SU-DHL-6 (cell line): ENCODE measurements around the gene ADCY3.

Source experiments
- H2AFZ ChIP-seq: fragments of 200-600 bp; sonication (generic); 2 replicates; pipeline ENCODE4 v1.6.1; 2014; ENCODE audit warnings: low read depth, mild to moderate bottlenecking, moderate library complexity, mixed read lengths, antibody characterized with exemption, low read length; ENCODE audit not compliant: severe bottlenecking
- H3F3A ChIP-seq: fragments of 200-600 bp; shearing (Covaris generic); 2 replicates; pipeline ENCODE4 v1.6.0; 2016; ENCODE audit warnings: antibody characterized with exemption, mild to moderate bottlenecking; ENCODE audit not compliant: insufficient read depth
- H3K27ac ChIP-seq: fragments of 200-600 bp; sonication (generic); 2 replicates; pipeline ENCODE4 v1.5.1; 2016; ENCODE audit warnings: low read depth, mild to moderate bottlenecking, low read length, moderate library complexity, mixed read lengths
- H3K27me3 ChIP-seq: fragments of 200-600 bp; sonication (generic), shearing (Covaris generic); 2 replicates; pipeline ENCODE4 v1.6.0; 2014; ENCODE audit warnings: mild to moderate bottlenecking, low read length
- H3K36me3 ChIP-seq: fragments of 200-600 bp; sonication (generic); 2 replicates; pipeline ENCODE4 v1.6.1; 2014; ENCODE audit warnings: mild to moderate bottlenecking, low read length, mixed read lengths
- H3K4me2 ChIP-seq: fragments of 300-600, 200-600 bp; shearing (Covaris generic), sonication (generic); 2 replicates; pipeline ENCODE4 v1.6.0; 2014; ENCODE audit warnings: low read length, low read depth, mild to moderate bottlenecking; ENCODE audit not compliant: poor library complexity, severe bottlenecking
- H3K4me3 ChIP-seq: fragments of 200-600 bp; sonication (generic); 2 replicates; pipeline ENCODE4 v1.5.1; 2014; ENCODE audit warnings: antibody characterized with exemption, low read length, mild to moderate bottlenecking, mixed read lengths; ENCODE audit not compliant: insufficient read depth, poor library complexity, severe bottlenecking
- H3K79me2 ChIP-seq: fragments of 200-600 bp; sonication (generic); 2 replicates; pipeline ENCODE4 v1.6.1; 2014; ENCODE audit warnings: mild to moderate bottlenecking, low read length, moderate library complexity; ENCODE audit not compliant: insufficient read depth
- H3K9ac ChIP-seq: fragments of 200-600 bp; sonication (generic); 2 replicates; pipeline ENCODE4 v1.7.0; 2014; ENCODE audit warnings: mild to moderate bottlenecking, low read length
- H3K9me2 ChIP-seq: fragments of 200-600 bp; sonication (generic); replicated peaks from 2 replicates; pipeline ENCODE4 v1.6.1; 2014; ENCODE audit warnings: low read length; ENCODE audit not compliant: insufficient read depth
- H3K9me3 ChIP-seq: fragments of 200-600 bp; sonication (generic); 2 replicates; pipeline ENCODE4 v1.6.1; 2014; ENCODE audit warnings: low read length, mixed read lengths; ENCODE audit not compliant: insufficient read depth
- H4K20me1 ChIP-seq: fragments of 200-600 bp; sonication (generic); 2 replicates; pipeline ENCODE4 v1.6.1; 2014; ENCODE audit warnings: low read depth, mild to moderate bottlenecking, antibody characterized with exemption, low read length, moderate library complexity, mixed read lengths
- CTCF ChIP-seq: fragments of 200-600 bp; sonication (generic); IDR thresholded peaks from one replicate; pipeline ENCODE4 v1.5.1; 2017; ENCODE audit warnings: antibody characterized with exemption, mild to moderate bottlenecking, low read length, moderate library complexity; ENCODE audit not compliant: insufficient read depth, poor library complexity, severe bottlenecking
- EZH2phosphoT487 ChIP-seq: fragments of 200-600 bp; sonication (generic), shearing (Covaris generic); conservative IDR thresholded peaks from 2 replicates; pipeline ENCODE4 v1.6.1; 2018; ENCODE audit warnings: mild to moderate bottlenecking, antibody characterized with exemption, low read length, moderate library complexity, mixed read lengths

ADCY3 gene

GRCh38 chr2:24926602-24927252, 6.7 kb upstream of the ADCY3 start:
- H3K9me3 ChIP-seq, result no peaks in the 10 kb centered on the region
- TF ChIP-seq EZH2phosphoT487 (no peak), CTCF (no peak)
- no peaks in the 10 kb centered on the region for H3K79me2 ChIP-seq
- H3K4me2 ChIP-seq, result no peak overlapping the region
- H3K27ac ChIP-seq, result no peak overlapping the region
- H2AFZ ChIP-seq, result no peak overlapping the region
- H4K20me1 ChIP-seq, result no peaks in the 10 kb centered on the region
- no peaks in the 10 kb centered on the region for H3K36me3 ChIP-seq
- H3F3A ChIP-seq, result no peaks in the 10 kb centered on the region
- H3K9me2 ChIP-seq, result no peaks in the 10 kb centered on the region
- H3K4me3 ChIP-seq, result no peak overlapping the region
- H3K9ac ChIP-seq, result no peak overlapping the region
- no peaks in the 10 kb centered on the region for H3K27me3 ChIP-seq

- no peaks in the 10 kb centered on the region for H3K9me3 ChIP-seq
- H3K36me3 ChIP-seq, result no peaks in the 10 kb centered on the region
- no peak overlapping the region for H3K4me2 ChIP-seq
- no peaks in the 10 kb centered on the region for H3K79me2 ChIP-seq
- H3K9me2 ChIP-seq, result no peaks in the 10 kb centered on the region
- H3K27me3 ChIP-seq, result no peaks in the 10 kb centered on the region
- no peak for TF ChIP-seq EZH2phosphoT487
- TF ChIP-seq CTCF, result no peak
- no peak overlapping the region for H3K27ac ChIP-seq
- no peaks in the 10 kb centered on the region for H3F3A ChIP-seq
- no peak overlapping the region for H3K9ac ChIP-seq
- H3K4me3 ChIP-seq, result no peak overlapping the region
- H2AFZ ChIP-seq, result no peak overlapping the region
- H4K20me1 ChIP-seq, result no peaks in the 10 kb centered on the region
These were observed 6.2 kb upstream of the ADCY3 start for GRCh38 chr2:24926220-24926601.

- H3K4me2 ChIP-seq, result no peak overlapping the region
- no peaks in the 10 kb centered on the region for H3K9me3 ChIP-seq
- H3F3A ChIP-seq, result peaks cover 3% of the 10 kb centered on the region; the same call in 1 of the 2 replicates
- no peaks in the 10 kb centered on the region for H3K9me2 ChIP-seq
- no peak overlapping the region for H2AFZ ChIP-seq
- H3K4me3 ChIP-seq, result no peak overlapping the region
- H3K79me2 ChIP-seq, result no peaks in the 10 kb centered on the region
- no peaks in the 10 kb centered on the region for H3K27me3 ChIP-seq
- no peak for TF ChIP-seq CTCF
- no peak for TF ChIP-seq EZH2phosphoT487
- H3K27ac ChIP-seq, result no peak overlapping the region
- no peak overlapping the region for H3K9ac ChIP-seq
- H4K20me1 ChIP-seq, result no peaks in the 10 kb centered on the region
- H3K36me3 ChIP-seq, result no peaks in the 10 kb centered on the region
These were observed 5.8 kb upstream of the ADCY3 start for GRCh38 chr2:24925815-24926214.
